SK-N-SH (cell line): Measurements from ENCODE around the gene LMF1. TPM values are rescaled to one million over a fixed set of nuclear protein-coding genes. Genes with fewer than 3 reads are reported as not detected.

Experiments used
- CTCF ChIA-PET: fragments of 300-600, 350-600 bp; formaldehyde crosslinking; extraction: SDS; loops from one replicate; lab custom pipeline; 2021; lab: Yijun Ruan, JAX
- POLR2A ChIA-PET: fragments of 350-600 bp; sonication (Branson Sonifier 250); formaldehyde crosslinking; extraction: SDS; loops from one replicate; lab custom pipeline; 2020; ENCODE audit warnings: antibody characterized with exemption, inconsistent platforms; lab: Yijun Ruan, JAX
- DNase-seq: peaks from one replicate; pipeline ENCODE4 v3.0.0; 2012
- H2AFZ ChIP-seq: fragments of 200-600 bp; sonication (generic); 2 replicates; pipeline ENCODE4 v1.8.1; 2016; ENCODE audit warnings: antibody characterized with exemption, mild to moderate bottlenecking, low read depth
- H3F3A ChIP-seq: fragments of 200-600 bp; sonication (generic); replicated peaks from 2 replicates; pipeline ENCODE3; 2016; ENCODE audit warnings: antibody characterized with exemption, mild to moderate bottlenecking; ENCODE audit not compliant: insufficient read depth
- H3K27ac ChIP-seq, 2 experiments: fragments of 200-500 bp in 1 of 2; fragments of 200-600 bp in 1 of 2; sonication (Bioruptor generic) in 1 of 2; sonication (generic), shearing (Covaris generic) in 1 of 2; 2 replicates each; pipeline versions ENCODE4 v1.5.1 to v1.6.1; 2014 to 2016; ENCODE audit warnings: low read depth in 2 of 2, inconsistent platforms in 1 of 2, low read length in 1 of 2, mild to moderate bottlenecking in 1 of 2, mixed read lengths in 1 of 2
- H3K27me3 ChIP-seq: fragments of 200-600 bp; sonication (generic), shearing (Covaris generic); 2 replicates; pipeline ENCODE4 v1.6.1; 2016; ENCODE audit warnings: mixed run types; ENCODE audit not compliant: insufficient read depth
- H3K36me3 ChIP-seq, 2 experiments: fragments of 200-500 bp in 1 of 2; fragments of 200-600 bp in 1 of 2; sonication (Bioruptor generic) in 1 of 2; sonication (generic) in 1 of 2; replicated peaks in 1 of 2; 2 replicates each; pipeline versions ENCODE3 to v1.5.1; 2014 to 2016; ENCODE audit warnings: low read length in 1 of 2, mild to moderate bottlenecking in 1 of 2; ENCODE audit not compliant: insufficient read depth in 2 of 2, control insufficient read depth in 1 of 2
- H3K4me1 ChIP-seq, 2 experiments: fragments of 200-500 bp in 1 of 2; fragments of 200-600 bp in 1 of 2; sonication (Bioruptor generic) in 1 of 2; sonication (generic), shearing (Covaris generic) in 1 of 2; 2 replicates each; pipeline versions ENCODE4 v1.5.1 to v1.6.1; 2014 to 2016; ENCODE audit warnings: low read depth in 1 of 2, low read length in 1 of 2, mixed run types in 1 of 2; ENCODE audit not compliant: insufficient read depth in 2 of 2, control insufficient read depth in 1 of 2
- H3K4me2 ChIP-seq: fragments of 200-600 bp; sonication (generic), shearing (Covaris generic); 2 replicates; pipeline ENCODE4 v1.6.1; 2017; ENCODE audit warnings: mixed run types
- H3K4me3 ChIP-seq, 2 experiments: fragments of 200-500 bp in 1 of 2; fragments of 200-600 bp in 1 of 2; sonication (Bioruptor generic) in 1 of 2; sonication (generic), shearing (Covaris generic) in 1 of 2; 2 replicates each; pipeline versions ENCODE4 v1.5.1 to v1.8.1; 2014 to 2016; ENCODE audit warnings: low read depth in 2 of 2, inconsistent platforms in 1 of 2, low read length in 1 of 2, mild to moderate bottlenecking in 1 of 2, mixed read lengths in 1 of 2, moderate library complexity in 1 of 2
- H3K79me2 ChIP-seq: fragments of 200-600 bp; sonication (generic); 2 replicates; pipeline ENCODE4 v1.8.1; 2017; ENCODE audit warnings: mild to moderate bottlenecking; ENCODE audit not compliant: insufficient read depth
- H3K9ac ChIP-seq: fragments of 200-600 bp; sonication (generic); 2 replicates; pipeline ENCODE4 v1.6.1; 2017; ENCODE audit warnings: mixed run types
- H3K9me2 ChIP-seq: fragments of 200-600 bp; sonication (generic); 2 replicates; pipeline ENCODE4 v1.6.1; 2017; ENCODE audit warnings: mixed run types
- H3K9me3 ChIP-seq: fragments of 200-600 bp; sonication (generic); 2 replicates; pipeline ENCODE4 v1.6.1; 2017; ENCODE audit warnings: mixed run types, mild to moderate bottlenecking, moderate library complexity
- H4K20me1 ChIP-seq: fragments of 200-600 bp; sonication (generic); 2 replicates; pipeline ENCODE4 v1.6.1; 2017; ENCODE audit warnings: mild to moderate bottlenecking, mixed run types; ENCODE audit not compliant: insufficient read depth
- ELF1 ChIP-seq: IDR thresholded peaks from 2 replicates; pipeline ENCODE4 v1.4.0; 2012
- EZH2phosphoT487 ChIP-seq: fragments of 200-600 bp; sonication (generic); IDR thresholded peaks from 2 replicates; pipeline ENCODE4 v1.6.1; 2017; ENCODE audit warnings: low read depth, mixed run types, mild to moderate bottlenecking, antibody characterized with exemption, moderate library complexity, borderline replicate concordance
- FOXJ3 ChIP-seq: sonication (generic); formaldehyde crosslinking; IDR thresholded peaks from 2 replicates; pipeline ENCODE4 v1.5.1; 2020; ENCODE audit warnings: mild to moderate bottlenecking, missing genetic modification reagents
- FOXM1 ChIP-seq: IDR thresholded peaks from 2 replicates; pipeline ENCODE4 v1.4.0; 2012; ENCODE audit warnings: low read depth, mild to moderate bottlenecking
- IRF3 ChIP-seq: fragments of 150-350 bp; IDR thresholded peaks from 2 replicates; pipeline ENCODE4 v1.6.1; 2016; ENCODE audit warnings: mild to moderate bottlenecking, low read depth, low read length
- NRF1 ChIP-seq: IDR thresholded peaks from 2 replicates; pipeline ENCODE4 v1.6.1; 2012; ENCODE audit warnings: low read depth, mild to moderate bottlenecking, low read length
- RAD21 ChIP-seq: IDR thresholded peaks from 2 replicates; pipeline ENCODE4 v1.6.1; 2012; ENCODE audit warnings: mild to moderate bottlenecking, low read length
- RCOR1 ChIP-seq: fragments of 150-350 bp; IDR thresholded peaks from 2 replicates; pipeline ENCODE4 v1.6.1; 2017; ENCODE audit warnings: antibody characterized with exemption, low read length
- REST ChIP-seq: IDR thresholded peaks from 2 replicates; pipeline ENCODE4 v1.6.1; 2012; ENCODE audit warnings: mild to moderate bottlenecking, low read depth, low read length, moderate library complexity
- RXRA ChIP-seq: IDR thresholded peaks from 2 replicates; pipeline ENCODE4 v1.4.0; 2012; ENCODE audit warnings: low read depth, mild to moderate bottlenecking, borderline replicate concordance
- SIN3A ChIP-seq: IDR thresholded peaks from 2 replicates; pipeline ENCODE4 v1.6.1; 2012; ENCODE audit warnings: low read depth, mild to moderate bottlenecking, low read length, moderate library complexity, borderline replicate concordance
- SMC3 ChIP-seq: IDR thresholded peaks from 2 replicates; pipeline ENCODE4 v1.6.1; 2012; ENCODE audit warnings: low read depth, low read length, improper control_type of control experiment
- TCF12 ChIP-seq: IDR thresholded peaks from 2 replicates; pipeline ENCODE4 v1.4.0; 2012
- TEAD4 ChIP-seq: IDR thresholded peaks from 2 replicates; pipeline ENCODE4 v1.4.0; 2012; ENCODE audit warnings: mild to moderate bottlenecking, borderline replicate concordance; ENCODE audit not compliant: insufficient read depth
- USF2 ChIP-seq: fragments of 150-350 bp; IDR thresholded peaks from 2 replicates; pipeline ENCODE4 v1.6.1; 2017; ENCODE audit warnings: antibody characterized with exemption, low read length, low read depth, borderline replicate concordance
- WGBS: methylation state at CpG from one replicate; pipeline ENCODE4 v1.1.6; 2017; ENCODE audit warnings: low lambda C conversion rate; 5-methylcytosine and 5-hydroxymethylcytosine counted together
- polyA plus RNA-seq, 3 experiments: library from polyadenylated mRNA; depleted of rRNA; stranded (reverse); fragments of >200 nt; gene quantifications; 2 replicates each; pipeline ENCODE4 v1.2.3, GENCODE V29; 2012
- TF ChIP-seq, protein P1 (sequence below): IDR thresholded peaks from 2 replicates; pipeline ENCODE4 v1.4.0; 2012; ENCODE audit warnings: low read depth
- TF ChIP-seq, protein P2 (sequence below): IDR thresholded peaks from 2 replicates; pipeline ENCODE4 v1.4.0; 2012; ENCODE audit warnings: low read depth, borderline replicate concordance
- TF ChIP-seq, protein P3 (sequence below): IDR thresholded peaks from 2 replicates; pipeline ENCODE4 v1.4.0; 2012; ENCODE audit warnings: low read depth, borderline replicate concordance
- TF ChIP-seq, protein P4 (sequence below): IDR thresholded peaks from 2 replicates; pipeline ENCODE4; 2012

LMF1 gene
- polyA plus RNA-seq, 1 of the 3 experiments (the other 2 are of a cell fraction) = 5.7 TPM

GRCh38 chr16:1008085-1008484, 37.3 kb upstream of the LMF1 start (continued):
- TF ChIP-seq, protein P1, sequence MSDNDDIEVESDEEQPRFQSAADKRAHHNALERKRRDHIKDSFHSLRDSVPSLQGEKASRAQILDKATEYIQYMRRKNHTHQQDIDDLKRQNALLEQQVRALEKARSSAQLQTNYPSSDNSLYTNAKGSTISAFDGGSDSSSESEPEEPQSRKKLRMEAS = no peak
- no peak for TF ChIP-seq RCOR1

- WGBS = 19% methylated on average over 8 of the region's 16 CpGs
Observed at GRCh38 chr16:1007284-1007850, 36.6 kb upstream of the LMF1 start.

More at GRCh38 chr16:1007284-1007850, 36.6 kb upstream of the LMF1 start:
- POLR2A ChIA-PET = no interaction called here
- no peaks in the 10 kb centered on the region for H3K36me3 ChIP-seq
- no peak for TF ChIP-seq USF2
- TF ChIP-seq, protein P2, sequence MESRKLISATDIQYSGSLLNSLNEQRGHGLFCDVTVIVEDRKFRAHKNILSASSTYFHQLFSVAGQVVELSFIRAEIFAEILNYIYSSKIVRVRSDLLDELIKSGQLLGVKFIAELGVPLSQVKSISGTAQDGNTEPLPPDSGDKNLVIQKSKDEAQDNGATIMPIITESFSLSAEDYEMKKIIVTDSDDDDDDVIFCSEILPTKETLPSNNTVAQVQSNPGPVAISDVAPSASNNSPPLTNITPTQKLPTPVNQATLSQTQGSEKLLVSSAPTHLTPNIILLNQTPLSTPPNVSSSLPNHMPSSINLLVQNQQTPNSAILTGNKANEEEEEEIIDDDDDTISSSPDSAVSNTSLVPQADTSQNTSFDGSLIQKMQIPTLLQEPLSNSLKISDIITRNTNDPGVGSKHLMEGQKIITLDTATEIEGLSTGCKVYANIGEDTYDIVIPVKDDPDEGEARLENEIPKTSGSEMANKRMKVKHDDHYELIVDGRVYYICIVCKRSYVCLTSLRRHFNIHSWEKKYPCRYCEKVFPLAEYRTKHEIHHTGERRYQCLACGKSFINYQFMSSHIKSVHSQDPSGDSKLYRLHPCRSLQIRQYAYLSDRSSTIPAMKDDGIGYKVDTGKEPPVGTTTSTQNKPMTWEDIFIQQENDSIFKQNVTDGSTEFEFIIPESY = no peak
- no peak for TF ChIP-seq RAD21
- TF ChIP-seq TCF12 = no peak
- TF ChIP-seq SIN3A = no peak
- no peak for TF ChIP-seq NRF1
- TF ChIP-seq, protein P3, sequence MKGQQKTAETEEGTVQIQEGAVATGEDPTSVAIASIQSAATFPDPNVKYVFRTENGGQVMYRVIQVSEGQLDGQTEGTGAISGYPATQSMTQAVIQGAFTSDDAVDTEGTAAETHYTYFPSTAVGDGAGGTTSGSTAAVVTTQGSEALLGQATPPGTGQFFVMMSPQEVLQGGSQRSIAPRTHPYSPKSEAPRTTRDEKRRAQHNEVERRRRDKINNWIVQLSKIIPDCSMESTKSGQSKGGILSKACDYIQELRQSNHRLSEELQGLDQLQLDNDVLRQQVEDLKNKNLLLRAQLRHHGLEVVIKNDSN = no peak
- no peak for TF ChIP-seq SMC3
- no peak for TF ChIP-seq FOXM1
- TF ChIP-seq EZH2phosphoT487 = no peak
- no peak for TF ChIP-seq RXRA
- no peak for TF ChIP-seq REST
- TF ChIP-seq TEAD4 = no peak
- TF ChIP-seq, protein P1 = no peak
- TF ChIP-seq ELF1 = no peak
- TF ChIP-seq FOXJ3 (CRISPR knock-in tag) = no peak
- TF ChIP-seq, protein P4, sequence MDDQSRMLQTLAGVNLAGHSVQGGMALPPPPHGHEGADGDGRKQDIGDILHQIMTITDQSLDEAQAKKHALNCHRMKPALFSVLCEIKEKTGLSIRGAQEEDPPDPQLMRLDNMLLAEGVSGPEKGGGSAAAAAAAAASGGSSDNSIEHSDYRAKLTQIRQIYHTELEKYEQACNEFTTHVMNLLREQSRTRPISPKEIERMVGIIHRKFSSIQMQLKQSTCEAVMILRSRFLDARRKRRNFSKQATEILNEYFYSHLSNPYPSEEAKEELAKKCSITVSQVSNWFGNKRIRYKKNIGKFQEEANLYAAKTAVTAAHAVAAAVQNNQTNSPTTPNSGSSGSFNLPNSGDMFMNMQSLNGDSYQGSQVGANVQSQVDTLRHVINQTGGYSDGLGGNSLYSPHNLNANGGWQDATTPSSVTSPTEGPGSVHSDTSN = no peak
- TF ChIP-seq IRF3 = no peak
- H3K9ac ChIP-seq = no peak overlapping the region
- no peaks in the 10 kb centered on the region for H3K79me2 ChIP-seq
- no peak for DNase-seq
- peaks cover 73% of the 10 kb centered on the region for H3K27me3 ChIP-seq
- CTCF ChIA-PET = interaction anchor here (0.6 to 2.0 kb wide), 4 partner anchors 12 to 181 kb away, joined by 3 to 6 read pairs (median 4); no protein-coding TSS in a partner anchor
- no peak overlapping the region for H3K4me2 ChIP-seq
- no peak overlapping the region for H3K27ac ChIP-seq
- no peak overlapping the region for H3K4me3 ChIP-seq
- no peaks in the 10 kb centered on the region for H3K9me3 ChIP-seq
- H3F3A ChIP-seq = no peaks in the 10 kb centered on the region
- H4K20me1 ChIP-seq = peaks cover 15% of the 10 kb centered on the region
- no peak overlapping the region for H2AFZ ChIP-seq
- H3K4me1 ChIP-seq = 0 out of 4 replicates have a peak, but pooled peaks cover 0 to 2% of the 10 kb centered on the region in 2 experiments
- no peaks in the 10 kb centered on the region for H3K9me2 ChIP-seq
